ENCODE measurements around the gene ZDHHC19. TPM values are rescaled to one million over a fixed set of nuclear protein-coding genes. Genes with fewer than 3 reads are reported as not detected.
A peak's percentile ranks its signal among the peaks of the same experiment; 100 is the strongest.

The ZDHHC19 gene
- total and polyA plus RNA-seq, 10 donors: 0.79 to 44.6 (median 7.1) TPM

GRCh38 chr3:196177967-196178366 is 33.2 kb downstream of the ZDHHC19 start:
- intact Hi-C loops (cut with DNase I; ENCODE audit: low total_unique reads): no loop called here
- Histone ChIP-seq H3K27me3 (replicated peaks in 1 of 7) (no peaks in the 10 kb centered on the region), H3K4me3 (no peak overlapping the region), H3K36me3 (no peaks in the 10 kb centered on the region), H3K9me3 (no peaks in the 10 kb centered on the region), H3K27ac (no peak overlapping the region), H3K4me1 (peaks cover 0 to 44% (median 31%) of the 10 kb centered on the region in 6 donors)
- DNase-seq: no peak
- 61 to 81% (median 71%) methylated on average over 4 of the region's 4 CpGs for WGBS, 5 donors
- TF ChIP-seq POLR2AphosphoS5 (IDR thresholded peaks at IDR 0.05): no peak
- no peak for TF ChIP-seq CTCF (IDR thresholded peaks at IDR 0.05 in 8 of 11, conservative IDR thresholded peaks at IDR 0.05 in 3 of 11)
- no peak for TF ChIP-seq POLR2A (IDR thresholded peaks at IDR 0.05)

DNA sequence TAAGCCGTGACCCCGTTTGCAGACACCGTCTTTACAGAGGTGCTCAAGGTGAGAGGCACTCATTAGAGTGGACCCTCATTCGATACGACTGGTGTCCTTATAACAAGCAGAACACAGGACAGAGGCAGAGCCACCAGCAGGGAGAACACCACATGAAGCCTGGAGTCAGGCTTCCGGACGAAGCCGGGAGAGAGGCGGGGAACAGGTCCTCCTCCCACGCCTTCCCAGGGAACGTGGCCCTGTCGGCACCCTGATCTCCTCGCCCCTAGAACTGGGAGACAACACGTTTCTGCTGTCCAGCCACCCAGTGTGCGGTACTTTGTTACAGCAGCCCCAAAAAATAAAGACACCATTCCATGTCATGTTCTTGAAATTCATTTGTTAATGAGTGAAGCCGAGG is 33.6 kb downstream of the ZDHHC19 start:
- Histone ChIP-seq H3K4me3 (no peak overlapping the region), H3K27me3 (replicated peaks in 1 of 7) (no peaks in the 10 kb centered on the region), H3K27ac (no peak overlapping the region), H3K9me3 (no peaks in the 10 kb centered on the region), H3K4me1 (peaks cover 0 to 40% (median 30%) of the 10 kb centered on the region in 6 donors), H3K36me3 (no peaks in the 10 kb centered on the region)
- TF ChIP-seq POLR2A (IDR thresholded peaks at IDR 0.05): no peak
- TF ChIP-seq POLR2AphosphoS5 (IDR thresholded peaks at IDR 0.05): no peak
- no peak for TF ChIP-seq CTCF (IDR thresholded peaks at IDR 0.05 in 8 of 11, conservative IDR thresholded peaks at IDR 0.05 in 3 of 11)
- WGBS, 5 donors: 83 to 93% (median 91%) methylated on average over 16 of the region's 16 CpGs
- peak; percentile 47 for DNase-seq
- intact Hi-C loops (cut with DNase I; ENCODE audit: low total_unique reads): no loop called here

- TF ChIP-seq POLR2A (IDR thresholded peaks at IDR 0.05) (no peak), CTCF (IDR thresholded peaks at IDR 0.05 in 8 of 11, conservative IDR thresholded peaks at IDR 0.05 in 3 of 11) (no peak), POLR2AphosphoS5 (IDR thresholded peaks at IDR 0.05) (no peak)
- peak; percentile 36 for DNase-seq
- intact Hi-C loops (cut with DNase I; ENCODE audit: low total_unique reads): no loop called here
- H3K27ac ChIP-seq: no peak overlapping the region
- H3K27me3 ChIP-seq (replicated peaks in 1 of 7): no peaks in the 10 kb centered on the region
- H3K4me3 ChIP-seq: no peak overlapping the region
- peaks cover 0 to 30% (median 17%) of the 10 kb centered on the region in 6 donors for H3K4me1 ChIP-seq
- WGBS, 5 donors: 79 to 87% (median 84%) methylated on average over 9 of the region's 9 CpGs
- no peaks in the 10 kb centered on the region for H3K36me3 ChIP-seq
- H3K9me3 ChIP-seq: no peaks in the 10 kb centered on the region
These were observed 35.5 kb downstream of the ZDHHC19 start for GRCh38 chr3:196175722-196176121.

DNA sequence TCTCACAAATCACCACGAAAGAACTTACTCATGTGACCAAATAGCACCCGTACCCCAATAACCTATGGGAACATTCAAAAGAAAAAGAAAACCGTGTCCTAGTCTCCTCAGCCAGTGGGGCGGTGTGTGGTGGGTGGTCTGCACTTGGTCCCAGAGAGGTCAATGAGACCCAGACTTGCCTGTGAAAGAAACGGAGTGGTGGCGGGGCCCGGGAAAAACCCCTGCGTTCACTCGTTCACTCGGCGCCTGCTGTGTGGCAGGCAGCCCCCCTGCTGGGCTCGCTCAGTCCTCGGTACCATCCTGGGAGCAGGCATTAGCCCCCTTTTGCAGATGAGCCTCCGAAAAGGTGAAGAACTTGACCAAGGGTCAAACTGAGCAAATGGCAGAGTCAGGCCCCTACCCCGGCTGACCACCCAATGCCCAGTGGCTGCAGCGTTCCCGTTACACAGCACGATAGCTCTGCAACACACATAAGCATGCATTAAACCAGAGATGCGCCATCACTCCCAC is 36.0 kb downstream of the ZDHHC19 start:
- 88 to 90% (median 90%) methylated on average over 19 of the region's 19 CpGs for WGBS, 5 donors
- no peaks in the 10 kb centered on the region for H3K36me3 ChIP-seq
- peak; percentile 47 for DNase-seq
- no peak for TF ChIP-seq CTCF (IDR thresholded peaks at IDR 0.05 in 8 of 11, conservative IDR thresholded peaks at IDR 0.05 in 3 of 11)
- H3K27ac ChIP-seq: no peak overlapping the region
- no peak overlapping the region for H3K4me3 ChIP-seq
- no peaks in the 10 kb centered on the region for H3K27me3 ChIP-seq (replicated peaks in 1 of 7)
- intact Hi-C loops (cut with DNase I; ENCODE audit: low total_unique reads): no loop called here
- peaks cover 0 to 30% (median 12%) of the 10 kb centered on the region in 6 donors for H3K4me1 ChIP-seq
- H3K9me3 ChIP-seq: no peaks in the 10 kb centered on the region
